Naive B cell (primary cell): ENCODE measurements around the gene DDR1. TPM values are rescaled to one million over a fixed set of nuclear protein-coding genes. Genes with fewer than 3 reads are reported as not detected.
"Not testable (repeated sequence)": the region's sequence is repeated elsewhere in the genome, so short reads cannot be mapped to it uniquely, and the experiment has no call there.

ENCODE experiments used
- ATAC-seq, 2 donors: fragments of 150-1000 bp; cut with Tn5 transposase; 2 replicates each; pipeline ENCODE4 v1.10.0; 2021; ENCODE audit warnings: low read depth in 2 of 2, mild to moderate bottlenecking in 2 of 2, moderate library complexity in 2 of 2
- DNase-seq: peaks from one replicate; pipeline ENCODE4 v3.0.0; 2022
- H3K27ac Mint-ChIP-seq, 6 donors: one replicate each; pipeline ENCODE4 v1.8.0; 2020 to 2022; ENCODE audit warnings: mild to moderate bottlenecking in 6 of 6, mixed read lengths in 6 of 6, moderate library complexity in 5 of 6, inconsistent platforms in 2 of 6
- H3K27me3 Mint-ChIP-seq, 3 donors: one replicate each; pipeline ENCODE4 v1.8.0; 2021 to 2022; ENCODE audit warnings: mixed read lengths in 3 of 3, mild to moderate bottlenecking in 1 of 3
- H3K36me3 Mint-ChIP-seq, 2 donors: one replicate each; pipeline ENCODE4 v1.8.0; 2020 to 2022; ENCODE audit warnings: mixed read lengths in 2 of 2, inconsistent platforms in 1 of 2, mild to moderate bottlenecking in 1 of 2
- H3K4me1 Mint-ChIP-seq, 3 donors: one replicate each; pipeline ENCODE4 v1.8.0; 2020 to 2022; ENCODE audit warnings: mixed read lengths in 3 of 3, inconsistent platforms in 1 of 3, mild to moderate bottlenecking in 1 of 3, moderate library complexity in 1 of 3
- H3K4me3 Mint-ChIP-seq, 8 donors: one replicate each; pipeline ENCODE4 v1.8.0; 2020 to 2022; ENCODE audit warnings: mild to moderate bottlenecking in 8 of 8, mixed read lengths in 8 of 8, moderate library complexity in 8 of 8, inconsistent platforms in 2 of 8
- H3K9me3 Mint-ChIP-seq, 7 donors: one replicate each; pipeline ENCODE4 v1.8.0; 2020 to 2022; ENCODE audit warnings: mixed read lengths in 7 of 7, mild to moderate bottlenecking in 5 of 7, inconsistent platforms in 2 of 7, moderate library complexity in 1 of 7
- polyA plus RNA-seq, 6 donors: library from polyadenylated mRNA; unstranded; fragments of 300-500 nt; fragmentation: Illumina TruSeq; gene quantifications; one replicate each; pipeline ENCODE4 v1.2.3, GENCODE V29; 2021; ENCODE audit warnings: low read depth in 6 of 6

Gene DDR1
- polyA plus RNA-seq, 6 donors from 2014 or later = 3.6 to 8.0 (median 4.4) TPM

GRCh38 chr6:30896541-30896940 lies 12.2 kb downstream of the DDR1 start:
- H3K36me3 Mint-ChIP-seq = peaks cover 9 to 42% of the 10 kb centered on the region in 2 donors
- H3K4me1 Mint-ChIP-seq = peaks cover 0 to 15% (median 8%) of the 10 kb centered on the region in 3 donors
- H3K27ac Mint-ChIP-seq = peak overlapping the region in 1 of 6 donors; percentile 7
- no peak for DNase-seq
- no peaks in the 10 kb centered on the region for H3K9me3 Mint-ChIP-seq
- ATAC-seq = no peak
- H3K4me3 Mint-ChIP-seq = no peak overlapping the region
- H3K27me3 Mint-ChIP-seq = no peaks in the 10 kb centered on the region

GRCh38 chr6:30897882-30898281 lies 13.6 kb downstream of the DDR1 start:
- Mint-ChIP-seq H3K4me3 (no peak overlapping the region), H3K36me3 (peaks cover 5 to 35% of the 10 kb centered on the region in 2 donors), H3K27ac (no peak overlapping the region), H3K27me3 (no peaks in the 10 kb centered on the region), H3K9me3 (no peaks in the 10 kb centered on the region), H3K4me1 (peaks cover 8 to 20% (median 16%) of the 10 kb centered on the region in 3 donors)
- no peak for ATAC-seq
- no peak for DNase-seq

DNA sequence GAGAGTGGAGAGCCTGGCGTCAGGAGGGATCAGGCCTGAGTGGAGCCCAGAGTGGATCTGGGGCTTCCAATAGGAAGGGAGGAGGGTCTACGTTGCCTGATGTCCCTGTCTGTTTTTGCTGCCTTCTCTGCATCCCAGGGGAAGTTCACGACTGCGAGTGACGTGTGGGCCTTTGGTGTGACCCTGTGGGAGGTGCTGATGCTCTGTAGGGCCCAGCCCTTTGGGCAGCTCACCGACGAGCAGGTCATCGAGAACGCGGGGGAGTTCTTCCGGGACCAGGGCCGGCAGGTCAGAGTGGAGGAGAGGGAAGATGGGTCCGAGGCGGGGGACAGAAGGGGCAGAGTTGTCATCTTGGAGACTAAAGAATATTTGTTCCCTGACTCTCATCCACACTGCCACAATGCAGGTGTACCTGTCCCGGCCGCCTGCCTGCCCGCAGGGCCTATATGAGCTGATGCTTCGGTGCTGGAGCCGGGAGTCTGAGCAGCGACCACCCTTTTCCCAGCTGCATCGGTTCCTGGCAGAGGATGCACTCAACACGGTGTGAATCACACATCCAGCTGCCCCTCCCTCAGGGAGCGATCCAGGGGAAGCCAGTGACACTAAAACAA lies 14.5 kb downstream of the DDR1 start:
- DNase-seq (no peak), ATAC-seq (no peak)
- peaks cover 5 to 31% of the 10 kb centered on the region in 2 donors for H3K36me3 Mint-ChIP-seq
- peak overlapping the region in 1 of 8 donors; percentile 15 for H3K4me3 Mint-ChIP-seq
- H3K27ac Mint-ChIP-seq = peak overlapping the region in 2 of 6 donors; percentile 15 to 96
- H3K4me1 Mint-ChIP-seq = peaks cover 11 to 28% (median 17%) of the 10 kb centered on the region in 3 donors
- H3K27me3 Mint-ChIP-seq = no peaks in the 10 kb centered on the region
- no peaks in the 10 kb centered on the region for H3K9me3 Mint-ChIP-seq

DNA sequence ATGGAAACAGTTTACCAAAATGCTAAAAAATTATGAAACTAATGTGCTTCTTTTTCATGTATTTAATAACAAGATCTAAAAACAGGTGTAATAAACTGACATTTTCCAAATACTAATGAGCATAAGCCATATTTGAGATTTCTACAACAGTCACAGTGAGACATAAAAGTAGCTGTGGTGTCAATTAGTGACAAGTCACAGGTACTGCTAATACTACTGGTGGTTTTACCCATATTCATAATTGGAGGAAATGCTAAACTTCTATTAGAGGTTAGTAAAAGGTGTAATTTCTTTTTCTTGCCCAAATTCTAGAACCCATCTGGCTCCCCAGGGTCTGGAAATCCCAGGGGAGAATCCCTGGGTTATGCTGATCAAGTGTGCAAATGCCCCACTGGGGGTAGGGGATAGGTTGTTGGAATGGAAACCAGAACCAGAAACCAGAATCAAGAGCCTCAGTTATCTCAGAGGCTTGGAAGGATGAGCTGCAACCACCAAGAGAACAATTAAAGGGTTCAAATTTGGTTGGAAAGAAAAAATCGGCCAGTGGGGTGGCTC lies 16.6 kb downstream of the DDR1 start:
- Mint-ChIP-seq H3K9me3 (no peaks in the 10 kb centered on the region), H3K36me3 (peaks cover 0 to 13% of the 10 kb centered on the region in 2 donors), H3K27me3 (no peaks in the 10 kb centered on the region), H3K27ac (peak overlapping the region in 1 of 6 donors; percentile 7), H3K4me3 (peak overlapping the region in 1 of 8 donors; percentile 5), H3K4me1 (peaks cover 10 to 30% (median 11%) of the 10 kb centered on the region in 3 donors)
- DNase-seq = no peak
- no peak for ATAC-seq

DNA sequence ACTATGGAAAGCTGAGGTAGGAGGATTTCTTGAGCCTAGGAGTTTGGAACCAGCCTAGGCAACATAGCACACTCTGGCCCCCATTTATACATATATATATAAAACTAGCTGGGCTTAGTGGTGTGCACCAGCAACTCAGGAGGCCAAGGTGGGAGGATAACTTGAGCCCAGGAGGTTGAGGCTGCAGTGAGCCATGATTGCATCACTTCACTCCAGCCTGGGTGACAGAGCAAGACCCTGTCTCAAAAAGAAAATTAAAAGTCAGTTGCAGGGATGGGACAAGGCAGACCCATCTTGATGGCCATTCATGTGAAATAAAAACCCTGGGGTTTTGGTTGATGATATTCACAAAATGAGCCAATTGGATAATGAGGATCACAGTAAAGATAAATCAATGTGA lies 17.1 kb downstream of the DDR1 start:
- Mint-ChIP-seq H3K27me3 (no peaks in the 10 kb centered on the region), H3K36me3 (peaks cover 0 to 10% of the 10 kb centered on the region in 2 donors), H3K4me3 (no peak overlapping the region), H3K4me1 (peaks cover 8 to 31% (median 11%) of the 10 kb centered on the region in 3 donors), H3K27ac (no peak overlapping the region), H3K9me3 (no peaks in the 10 kb centered on the region)
- no peak for DNase-seq
- no peak for ATAC-seq

GRCh38 chr6:30902196-30902595 lies 17.9 kb downstream of the DDR1 start:
- ATAC-seq, DNase-seq, H3K36me3 Mint-ChIP-seq, H3K9me3 Mint-ChIP-seq, H3K27me3 Mint-ChIP-seq: not testable (repeated sequence)
- Mint-ChIP-seq H3K4me3 (peak overlapping the region in 6 of 8 donors; percentile 13 to 86 (median 60)), H3K4me1 (peaks cover 8 to 34% (median 11%) of the 10 kb centered on the region in 3 donors), H3K27ac (peak overlapping the region in 3 of 6 donors; percentile 6 to 84 (median 34))

GRCh38 chr6:30902709-30903108 lies 18.4 kb downstream of the DDR1 start:
- H3K36me3 Mint-ChIP-seq = peaks cover 0 to 10% of the 10 kb centered on the region in 2 donors
- peak in 1 of 2 donors; percentile 20 for ATAC-seq

DNA sequence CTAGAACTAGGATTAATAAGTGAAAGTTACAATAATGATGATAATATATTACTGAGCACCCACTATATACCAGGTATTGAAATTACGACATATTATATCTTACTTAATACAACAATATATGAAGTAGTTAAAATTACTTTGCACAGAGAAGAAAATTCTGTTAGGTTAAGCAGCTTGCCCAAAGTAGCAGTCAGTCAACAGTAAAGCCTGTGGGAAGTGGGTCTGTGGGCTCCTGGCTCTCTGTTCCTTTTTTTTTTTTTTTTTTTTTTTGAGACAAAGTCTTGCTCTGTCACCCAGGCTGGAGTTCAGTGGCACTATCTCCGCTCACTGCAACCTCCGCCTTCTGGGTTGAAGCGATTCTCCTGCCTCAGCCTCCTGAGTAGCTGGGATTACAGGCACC lies 18.9 kb downstream of the DDR1 start:
- DNase-seq (peak; percentile 27), ATAC-seq (peak; percentile 28 to 41)
- H3K27me3 Mint-ChIP-seq = no peaks in the 10 kb centered on the region
- H3K4me1 Mint-ChIP-seq = peaks cover 14 to 44% (median 18%) of the 10 kb centered on the region in 3 donors
- peaks cover 0 to 7% of the 10 kb centered on the region in 2 donors for H3K36me3 Mint-ChIP-seq
- H3K9me3 Mint-ChIP-seq = no peaks in the 10 kb centered on the region
- peak overlapping the region in 3 of 6 donors; percentile 6 to 71 (median 46) for H3K27ac Mint-ChIP-seq
- H3K4me3 Mint-ChIP-seq = peak overlapping the region in 6 of 8 donors; percentile 13 to 86 (median 49)

More at GRCh38 chr6:30902709-30903108, 18.4 kb downstream of the DDR1 start:
- H3K9me3 Mint-ChIP-seq = no peaks in the 10 kb centered on the region
- peak overlapping the region in 6 of 8 donors; percentile 13 to 86 (median 60) for H3K4me3 Mint-ChIP-seq
- no peaks in the 10 kb centered on the region for H3K27me3 Mint-ChIP-seq
- H3K4me1 Mint-ChIP-seq = peaks cover 9 to 39% (median 12%) of the 10 kb centered on the region in 3 donors
- H3K27ac Mint-ChIP-seq = peak overlapping the region in 4 of 6 donors; percentile 6 to 71 (median 45)
- no peak for DNase-seq

DNA sequence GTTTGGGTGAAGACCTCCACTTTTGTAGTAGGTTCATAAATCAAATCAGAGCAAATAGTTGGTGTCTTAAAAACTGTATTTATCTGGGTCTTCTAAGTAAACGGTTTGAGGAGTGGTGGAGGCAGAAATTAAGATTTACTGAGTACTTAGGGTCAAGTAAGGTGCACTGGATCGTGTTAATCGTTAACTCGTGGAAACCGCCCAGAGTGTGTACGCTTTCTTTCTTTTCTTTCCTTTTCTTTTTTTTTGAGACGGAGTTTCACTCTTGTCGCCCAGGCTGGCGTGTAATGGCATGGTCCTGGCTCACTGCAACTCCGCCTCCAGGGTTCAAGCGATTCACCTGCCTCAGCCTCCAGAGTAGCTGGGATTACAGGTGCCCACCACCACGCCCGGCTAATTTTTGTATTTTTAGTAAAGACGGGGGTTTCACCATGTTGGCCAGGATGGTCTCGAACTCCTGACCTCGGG lies 23.0 kb downstream of the DDR1 start:
- H3K4me1 Mint-ChIP-seq = peaks cover 25 to 48% (median 26%) of the 10 kb centered on the region in 3 donors
- H3K27ac Mint-ChIP-seq = peak overlapping the region in 2 of 6 donors; percentile 51 to 90
- not testable (repeated sequence) for H3K27me3 Mint-ChIP-seq, H3K9me3 Mint-ChIP-seq, DNase-seq, ATAC-seq
- H3K36me3 Mint-ChIP-seq = peaks cover 0 to 14% of the 10 kb centered on the region in 2 donors
- peak overlapping the region; percentile 96 to 100 (median 98) for H3K4me3 Mint-ChIP-seq

- Mint-ChIP-seq H3K4me3 (peak within 1 kb of the TSS; percentile 96 to 100 (median 98)), H3K36me3 (peaks cover 0 to 14% of the 10 kb centered on the region in 2 donors), H3K9me3 (no peaks in the 10 kb centered on the region), H3K27ac (peak within 1 kb of the TSS; percentile 9 to 90 (median 65)), H3K4me1 (peaks cover 19 to 45% (median 22%) of the 10 kb centered on the region in 3 donors), H3K27me3 (no peaks in the 10 kb centered on the region)
- DNase-seq (peak; percentile 85), ATAC-seq (peak; percentile 96)
These were observed 23.7 kb downstream of the DDR1 start, which contains the start of gene GTF2H4 for GRCh38 chr6:30907758-30908591. GTF2H4 (plus strand) TSS chr6:30908207.

DNA sequence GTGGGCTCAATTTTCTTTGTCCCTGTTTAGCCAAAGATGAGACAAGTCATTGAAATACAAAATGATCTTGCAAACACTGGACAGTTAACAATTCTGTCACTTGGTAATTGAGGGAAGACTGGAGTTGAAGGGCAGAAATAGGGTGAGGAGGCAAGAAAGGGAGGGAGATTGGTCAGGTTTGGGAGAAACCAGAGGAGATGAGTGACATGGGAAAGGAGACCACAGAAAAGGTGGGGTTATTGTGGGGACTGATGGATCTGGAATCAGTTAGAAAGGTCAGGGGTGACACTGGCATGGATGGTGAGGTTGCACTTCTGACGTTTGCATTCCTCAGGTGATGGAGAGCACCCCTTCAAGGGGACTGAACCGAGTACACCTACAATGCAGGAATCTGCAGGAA lies 24.4 kb downstream of the DDR1 start:
- Mint-ChIP-seq H3K4me1 (peaks cover 17 to 44% (median 21%) of the 10 kb centered on the region in 3 donors), H3K27me3 (no peaks in the 10 kb centered on the region), H3K9me3 (no peaks in the 10 kb centered on the region), H3K27ac (peak overlapping the region in 2 of 6 donors; percentile 51 to 69), H3K4me3 (peak overlapping the region; percentile 96 to 100 (median 98)), H3K36me3 (peaks cover 0 to 14% of the 10 kb centered on the region in 2 donors)
- DNase-seq (no peak), ATAC-seq (no peak)

DNA sequence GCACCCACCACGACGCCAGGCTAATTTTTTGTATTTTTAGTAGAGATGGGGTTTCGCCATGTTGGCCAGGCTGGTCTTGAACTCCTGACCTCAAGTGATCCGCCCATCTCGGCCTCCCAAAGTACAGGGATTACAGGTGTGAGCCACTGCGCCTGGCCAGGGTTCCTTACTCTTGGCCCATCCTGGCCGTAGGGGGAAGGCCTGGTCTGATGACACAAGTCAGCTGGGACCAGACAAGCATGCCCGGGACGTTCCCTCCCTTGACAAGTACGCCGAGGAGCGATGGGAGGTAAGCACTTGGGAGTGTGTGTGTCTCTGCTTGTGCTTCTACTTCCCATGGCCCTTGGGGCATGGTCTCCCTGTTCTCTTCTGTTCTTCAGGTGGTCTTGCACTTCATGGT lies 26.2 kb downstream of the DDR1 start:
- not testable (repeated sequence) for H3K9me3 Mint-ChIP-seq, ATAC-seq, DNase-seq, H3K27me3 Mint-ChIP-seq, H3K27ac Mint-ChIP-seq
- Mint-ChIP-seq H3K36me3 (peaks cover 0 to 14% of the 10 kb centered on the region in 2 donors), H3K4me1 (peaks cover 30 to 58% (median 31%) of the 10 kb centered on the region in 3 donors), H3K4me3 (peak overlapping the region in 5 of 8 donors; percentile 36 to 98 (median 61))
